Measurements from ENCODE around the gene BCL3. TPM values are rescaled to one million over a fixed set of nuclear protein-coding genes. Genes with fewer than 3 reads are reported as not detected.

Gene BCL3
- total RNA-seq, 1 donor from 2014 or later: 11.8 TPM

DNA sequence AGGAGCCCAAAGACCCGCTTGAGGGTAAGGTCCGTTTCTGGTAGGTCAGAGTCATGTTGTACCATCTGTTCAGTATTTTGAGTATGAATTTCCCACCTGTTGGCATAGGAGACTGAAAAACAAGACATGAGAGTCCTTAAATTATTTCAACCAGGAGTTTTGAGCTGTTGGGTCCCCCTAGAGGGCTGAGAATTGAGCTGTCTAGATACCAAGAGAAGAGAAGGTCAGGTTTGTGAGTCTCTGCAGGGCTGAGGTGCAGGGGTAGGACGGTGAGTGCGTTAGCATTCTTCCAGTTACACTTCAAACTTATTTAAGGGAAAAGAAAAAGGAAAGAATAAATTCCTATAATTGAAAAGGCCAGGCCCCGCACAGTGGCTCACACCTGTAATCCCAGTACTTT, 34.2 kb downstream of the BCL3 start:
- Mint-ChIP-seq H3K9me3 (ENCODE audit: low read depth) (no peaks in the 10 kb centered on the region), H3K36me3 (ENCODE audit: low read depth) (no peaks in the 10 kb centered on the region), H3K27ac (ENCODE audit: unreplicated experiment) (no peak overlapping the region), H3K27me3 (ENCODE audit: low read depth) (peaks cover 2% of the 10 kb centered on the region), H3K4me1 (ENCODE audit: low read depth) (peaks cover 6% of the 10 kb centered on the region), H3K4me3 (ENCODE audit: unreplicated experiment) (no peak overlapping the region)
- DNase-seq (ENCODE audit: low spot score): no peak
- peak; percentile 29 for TF ChIP-seq CTCF (IDR thresholded peaks at IDR 0.05)

GRCh38 chr19:44783545-44783944, 35.0 kb downstream of the BCL3 start:
- Mint-ChIP-seq H3K36me3 (ENCODE audit: low read depth) (no peaks in the 10 kb centered on the region), H3K9me3 (ENCODE audit: low read depth) (no peaks in the 10 kb centered on the region), H3K27ac (ENCODE audit: unreplicated experiment) (no peak overlapping the region), H3K4me1 (ENCODE audit: low read depth) (peaks cover 6% of the 10 kb centered on the region), H3K27me3 (ENCODE audit: low read depth) (peaks cover 2% of the 10 kb centered on the region), H3K4me3 (ENCODE audit: unreplicated experiment) (no peak overlapping the region)
- TF ChIP-seq CTCF (IDR thresholded peaks at IDR 0.05): no peak
- DNase-seq (ENCODE audit: low spot score): no peak

- DNase-seq (ENCODE audit: low spot score): no peak
- Mint-ChIP-seq H3K4me3 (ENCODE audit: unreplicated experiment) (no peak overlapping the region), H3K27ac (ENCODE audit: unreplicated experiment) (no peak overlapping the region), H3K36me3 (ENCODE audit: low read depth) (no peaks in the 10 kb centered on the region), H3K4me1 (ENCODE audit: low read depth) (peaks cover 6% of the 10 kb centered on the region), H3K27me3 (ENCODE audit: low read depth) (peaks cover 2% of the 10 kb centered on the region), H3K9me3 (ENCODE audit: low read depth) (no peaks in the 10 kb centered on the region)
- no peak for TF ChIP-seq CTCF (IDR thresholded peaks at IDR 0.05)
Observed at GRCh38 chr19:44785271-44785670, 36.8 kb downstream of the BCL3 start.

GRCh38 chr19:44785993-44786392, 37.5 kb downstream of the BCL3 start:
- peaks cover 6% of the 10 kb centered on the region for H3K4me1 Mint-ChIP-seq (ENCODE audit: low read depth)
- no peak for DNase-seq (ENCODE audit: low spot score)
- peaks cover 2% of the 10 kb centered on the region for H3K27me3 Mint-ChIP-seq (ENCODE audit: low read depth)

DNA sequence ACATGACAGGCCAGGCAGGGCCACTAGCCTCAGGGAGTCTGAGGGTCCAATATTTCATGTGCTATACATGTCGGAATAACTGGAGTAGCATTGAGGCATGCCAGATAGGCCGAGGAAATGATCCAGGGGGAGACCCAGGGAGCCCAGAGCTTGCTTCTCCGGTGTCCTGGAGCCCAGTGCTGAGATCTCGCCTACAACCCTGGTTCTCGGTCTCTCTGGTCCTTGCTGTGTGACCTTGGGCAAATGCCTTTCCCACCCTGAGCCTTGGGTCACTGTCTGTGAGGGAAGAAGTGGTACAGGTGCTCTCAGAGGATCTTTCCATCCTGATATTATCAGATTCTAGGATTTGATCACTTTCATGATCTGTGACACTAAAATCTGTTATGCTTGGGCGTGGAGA, 40.5 kb downstream of the BCL3 start:
- Mint-ChIP-seq H3K36me3 (ENCODE audit: low read depth) (no peaks in the 10 kb centered on the region), H3K27me3 (ENCODE audit: low read depth) (peaks cover 2% of the 10 kb centered on the region), H3K9me3 (ENCODE audit: low read depth) (no peaks in the 10 kb centered on the region), H3K4me3 (ENCODE audit: unreplicated experiment) (no peak overlapping the region), H3K27ac (ENCODE audit: unreplicated experiment) (no peak overlapping the region), H3K4me1 (ENCODE audit: low read depth) (peaks cover 6% of the 10 kb centered on the region)
- no peak for TF ChIP-seq CTCF (IDR thresholded peaks at IDR 0.05)
- no peak for DNase-seq (ENCODE audit: low spot score)

More at GRCh38 chr19:44785993-44786392, 37.5 kb downstream of the BCL3 start:
- Mint-ChIP-seq H3K9me3 (ENCODE audit: low read depth) (no peaks in the 10 kb centered on the region), H3K27ac (ENCODE audit: unreplicated experiment) (no peak overlapping the region), H3K36me3 (ENCODE audit: low read depth) (no peaks in the 10 kb centered on the region), H3K4me3 (ENCODE audit: unreplicated experiment) (no peak overlapping the region)
- no peak for TF ChIP-seq CTCF (IDR thresholded peaks at IDR 0.05)
